GM18520 (cell line): ENCODE data around the gene EXOC4.

Source experiments
- ATAC-seq: cut with Tn5 transposase; IDR thresholded peaks from one replicate; pipeline ENCODE4 v1.9.1; 2021; ENCODE audit not compliant: unreplicated experiment

Gene EXOC4

GRCh38 chr7:133412942-133413341 is 160.1 kb downstream of the EXOC4 start:
- no peak for ATAC-seq

- no peak for ATAC-seq
These were observed 166.2 kb downstream of the EXOC4 start for GRCh38 chr7:133419041-133419440.

- ATAC-seq, result no peak
These were observed 170.7 kb downstream of the EXOC4 start for GRCh38 chr7:133423618-133424017.

GRCh38 chr7:133428326-133428725 is 175.4 kb downstream of the EXOC4 start:
- ATAC-seq, result no peak

- no peak for ATAC-seq
These were observed 176.0 kb downstream of the EXOC4 start for GRCh38 chr7:133428876-133429275.

GRCh38 chr7:133429371-133429770 is 176.5 kb downstream of the EXOC4 start:
- no peak for ATAC-seq

GRCh38 chr7:133431134-133431724 is 178.4 kb downstream of the EXOC4 start:
- no peak for ATAC-seq

- no peak for ATAC-seq
These were observed 180.4 kb downstream of the EXOC4 start for GRCh38 chr7:133433165-133433812.

GRCh38 chr7:133434246-133434865 is 181.5 kb downstream of the EXOC4 start:
- no peak for ATAC-seq

GRCh38 chr7:133436014-133436428 is 183.1 kb downstream of the EXOC4 start:
- no peak for ATAC-seq

GRCh38 chr7:133437544-133437943 is 184.7 kb downstream of the EXOC4 start:
- no peak for ATAC-seq

- no peak for ATAC-seq
These were observed 189.9 kb downstream of the EXOC4 start for GRCh38 chr7:133442818-133443217.

GRCh38 chr7:133445617-133446016 is 192.7 kb downstream of the EXOC4 start:
- no peak for ATAC-seq

- no peak for ATAC-seq
These were observed 195.1 kb downstream of the EXOC4 start for GRCh38 chr7:133448012-133448411.

GRCh38 chr7:133452577-133452976 is 199.7 kb downstream of the EXOC4 start:
- ATAC-seq, result no peak

- no peak for ATAC-seq
These were observed 205.8 kb downstream of the EXOC4 start for GRCh38 chr7:133458688-133459087.

- no peak for ATAC-seq
These were observed 208.5 kb downstream of the EXOC4 start for GRCh38 chr7:133461421-133461820.

GRCh38 chr7:133475655-133476054 is 222.8 kb downstream of the EXOC4 start:
- ATAC-seq, result no peak

GRCh38 chr7:133477791-133478190 is 224.9 kb downstream of the EXOC4 start:
- no peak for ATAC-seq

GRCh38 chr7:133478591-133479135 is 225.8 kb downstream of the EXOC4 start:
- no peak for ATAC-seq

GRCh38 chr7:133479456-133480065 is 226.7 kb downstream of the EXOC4 start:
- no peak for ATAC-seq

GRCh38 chr7:133480868-133481267 is 228.0 kb downstream of the EXOC4 start:
- ATAC-seq, result no peak
